ENCODE results near the gene HLX.

- TF ChIP-seq CTCF (conservative IDR thresholded peaks at IDR 0.05 in 1 of 2, IDR thresholded peaks at IDR 0.05 in 1 of 2; ENCODE audit: low read depth in 1 of 2, low read length in 2 of 2) = no peak
- no peak for TF ChIP-seq EZH2 (IDR thresholded peaks at IDR 0.05; ENCODE audit: low read length, missing control alignments)
Observed at GRCh38 chr1:220920967-220921366, 41.7 kb downstream of the HLX start.
